OCI-LY7 (cell line): Measurements from ENCODE around the gene FZD1.

ENCODE experiments used
- CTCF ChIP-seq: fragments of 200-600 bp; sonication (generic); conservative IDR thresholded peaks from 2 replicates; pipeline ENCODE4 v1.5.1; 2014; ENCODE audit warnings: mild to moderate bottlenecking, antibody characterized with exemption, low read length, moderate library complexity, mixed read lengths
- EZH2phosphoT487 ChIP-seq: fragments of 200-600 bp; sonication (generic); IDR thresholded peaks from 2 replicates; pipeline ENCODE4 v1.6.1; 2018; ENCODE audit warnings: low read depth, borderline replicate concordance, mild to moderate bottlenecking, mixed run types, antibody characterized with exemption, low read length, moderate library complexity, mixed read lengths

GRCh38 chr7:91306266-91306665 is 42.0 kb downstream of the FZD1 start:
- TF ChIP-seq CTCF (no peak), EZH2phosphoT487 (no peak)
